Activated CD8-positive, alpha-beta T cell treated with anti-CD3 and anti-CD28 coated beads for 36 hours (primary cell): Measurements from ENCODE around the gene MFSD6. TPM values are rescaled to one million over a fixed set of nuclear protein-coding genes. Genes with fewer than 3 reads are reported as not detected.
A peak's percentile ranks its signal among the peaks of the same experiment; 100 is the strongest.
"Not testable (repeated sequence)": the region's sequence is repeated elsewhere in the genome, so short reads cannot be mapped to it uniquely, and the experiment has no call there.

Experiments used
- ATAC-seq: fragments of 200-7000 bp; cut with Tn5 transposase; one replicate; pipeline ENCODE4 v1.10.0; 2021; ENCODE audit warnings: mild to moderate bottlenecking, moderate library complexity
- CTCF ChIA-PET: fragments of 350-600 bp; sonication (Branson Sonifier 250); formaldehyde crosslinking; loops from one replicate; lab custom pipeline; 2021; ENCODE audit warnings: antibody characterized with exemption; lab: Charles Lee
- POLR2A ChIA-PET: fragments of 350-600 bp; sonication (Branson Sonifier 250); formaldehyde crosslinking; loops from one replicate; lab custom pipeline; 2021; ENCODE audit warnings: antibody characterized with exemption; lab: Charles Lee
- DNase-seq: peaks from one replicate; pipeline ENCODE4 v3.0.0-alpha.2; 2020
- H3K27ac Mint-ChIP-seq: one replicate; pipeline ENCODE4 v1.8.0; 2021; ENCODE audit warnings: mild to moderate bottlenecking, mixed read lengths
- H3K27me3 Mint-ChIP-seq: one replicate; pipeline ENCODE4 v1.8.0; 2021; ENCODE audit warnings: mixed read lengths
- H3K36me3 Mint-ChIP-seq: one replicate; pipeline ENCODE4 v1.8.0; 2021; ENCODE audit warnings: low read depth, mixed read lengths
- H3K4me1 Mint-ChIP-seq: one replicate; pipeline ENCODE4 v1.8.0; 2021; ENCODE audit warnings: low read depth, mixed read lengths
- H3K4me3 Mint-ChIP-seq: one replicate; pipeline ENCODE4 v1.8.0; 2021; ENCODE audit warnings: mild to moderate bottlenecking, moderate library complexity, mixed read lengths
- H3K9me3 Mint-ChIP-seq: one replicate; pipeline ENCODE4 v1.8.0; 2021; ENCODE audit warnings: mixed read lengths
- CTCF ChIP-seq: fragments of 200-600 bp; IDR thresholded peaks from one replicate; pipeline ENCODE4 v1.8.0; 2022; ENCODE audit warnings: antibody characterized with exemption, mild to moderate bottlenecking
- intact Hi-C: fragments of 100-400 bp; cut with micrococcal nuclease; formaldehyde crosslinking; loops from one replicate; pipeline ENCODE4 v1.10.0; 2022
- total RNA-seq, 2 experiments: library from RNA; stranded (reverse); gene quantifications; one replicate each; pipeline ENCODE4 v1.2.3, GENCODE V29; 2021

Gene MFSD6
- total RNA-seq, 2 experiments from 2014 or later, result 31.5 to 32.8 TPM

DNA sequence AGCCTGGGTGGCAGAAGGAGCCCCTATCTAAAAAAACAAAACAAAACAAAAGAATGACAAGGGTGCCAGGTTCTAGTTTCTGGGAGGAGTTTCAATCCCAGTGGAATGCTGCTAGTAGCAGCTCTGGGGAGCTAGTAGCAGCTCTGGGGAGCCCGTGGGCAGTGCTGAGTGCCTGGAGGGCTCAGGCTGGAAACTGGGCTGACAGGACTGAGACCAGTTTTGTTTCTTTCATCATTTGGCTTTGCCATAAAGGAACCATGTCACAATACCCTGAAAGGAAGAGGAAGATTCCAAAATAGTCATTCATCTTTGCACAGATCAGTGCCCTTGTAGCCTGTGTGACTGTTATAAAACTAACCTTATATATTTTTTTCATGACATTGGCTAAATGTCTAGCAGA lies 10.6 kb downstream of the MFSD6 start:
- no peaks in the 10 kb centered on the region for H3K9me3 Mint-ChIP-seq
- intact Hi-C loops, result loop anchor here (10.0 kb wide), 1 partner anchor 96 kb away; no protein-coding TSS in a partner anchor
- ChIA-PET POLR2A (interaction anchor here (0.9 to 1.8 kb wide), 2 partner anchors 8 to 742 kb away, joined by 4 to 7 read pairs; no protein-coding TSS in a partner anchor), CTCF (interaction anchor here (0.9 kb wide), 1 partner anchor 28 kb away, joined by 4 read pairs; no protein-coding TSS in a partner anchor)
- ATAC-seq (no peak), DNase-seq (no peak)
- H3K36me3 Mint-ChIP-seq, result peaks cover 22% of the 10 kb centered on the region
- TF ChIP-seq CTCF, result no peak
- no peak overlapping the region for H3K4me3 Mint-ChIP-seq
- peaks cover 67% of the 10 kb centered on the region for H3K4me1 Mint-ChIP-seq
- H3K27ac Mint-ChIP-seq, result no peak overlapping the region
- H3K27me3 Mint-ChIP-seq, result no peaks in the 10 kb centered on the region

- Mint-ChIP-seq H3K27ac (no peak overlapping the region), H3K9me3 (no peaks in the 10 kb centered on the region), H3K4me1 (peaks cover 73% of the 10 kb centered on the region), H3K36me3 (peaks cover 29% of the 10 kb centered on the region), H3K27me3 (no peaks in the 10 kb centered on the region), H3K4me3 (no peak overlapping the region)
- ATAC-seq, result no peak
- DNase-seq, result no peak
- intact Hi-C loops, result no loop called here
- ChIA-PET CTCF (no interaction called here), POLR2A (no interaction called here)
- TF ChIP-seq CTCF, result no peak
These were observed 12.6 kb downstream of the MFSD6 start for GRCh38 chr2:190420801-190421200.

- no peak for TF ChIP-seq CTCF
- ChIA-PET POLR2A (no interaction called here), CTCF (interaction anchor here (1.1 kb wide), 1 partner anchor 42 kb away, joined by 3 read pairs; no protein-coding TSS in a partner anchor)
- DNase-seq, result no peak
- intact Hi-C loops, result no loop called here
- peaks cover 37% of the 10 kb centered on the region for H3K36me3 Mint-ChIP-seq
- H3K4me3 Mint-ChIP-seq, result no peak overlapping the region
- H3K27ac Mint-ChIP-seq, result peak overlapping the region; percentile 46
- no peaks in the 10 kb centered on the region for H3K9me3 Mint-ChIP-seq
- peaks cover 61% of the 10 kb centered on the region for H3K4me1 Mint-ChIP-seq
- ATAC-seq, result no peak
- H3K27me3 Mint-ChIP-seq, result no peaks in the 10 kb centered on the region
These were observed 17.2 kb downstream of the MFSD6 start for GRCh38 chr2:190425221-190425866.

GRCh38 chr2:190425883-190426658 lies 17.9 kb downstream of the MFSD6 start:
- Mint-ChIP-seq H3K27me3 (no peaks in the 10 kb centered on the region), H3K4me3 (peak overlapping the region; percentile 4), H3K36me3 (peaks cover 35% of the 10 kb centered on the region), H3K4me1 (peaks cover 54% of the 10 kb centered on the region), H3K27ac (peak overlapping the region; percentile 46), H3K9me3 (no peaks in the 10 kb centered on the region)
- ChIA-PET POLR2A (interaction anchor here (0.9 kb wide), 1 partner anchor 18 kb away, joined by 3 read pairs; the partner anchor contains the start of gene MFSD6), CTCF (interaction anchor here (2.3 kb wide), 1 partner anchor 21 kb away, joined by 5 read pairs; no protein-coding TSS in a partner anchor)
- no peak for TF ChIP-seq CTCF
- intact Hi-C loops, result no loop called here
- DNase-seq (no peak), ATAC-seq (no peak)

DNA sequence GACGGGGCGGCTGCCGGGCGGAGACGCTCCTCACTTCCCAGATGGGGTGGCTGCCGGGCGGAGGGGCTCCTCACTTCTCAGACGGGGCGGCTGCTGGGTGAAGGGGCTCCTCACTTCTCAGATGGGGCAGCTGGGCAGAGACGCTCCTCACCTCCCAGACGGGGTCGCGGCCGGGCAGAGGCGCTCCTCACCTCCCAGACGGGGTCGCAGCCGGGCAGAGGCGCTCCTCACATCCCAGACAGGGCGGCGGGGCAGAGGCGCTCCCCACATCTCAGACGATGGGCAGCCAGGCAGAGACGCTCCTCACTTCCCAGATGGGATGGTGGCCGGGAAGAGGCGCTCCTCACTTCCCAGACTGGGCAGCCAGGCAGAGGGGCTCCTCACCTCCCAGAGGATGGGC lies 22.7 kb downstream of the MFSD6 start:
- intact Hi-C loops, ATAC-seq, H3K27me3 Mint-ChIP-seq, CTCF ChIA-PET, DNase-seq, POLR2A ChIA-PET, H3K4me3 Mint-ChIP-seq, H3K9me3 Mint-ChIP-seq, H3K27ac Mint-ChIP-seq: not testable (repeated sequence)
- H3K36me3 Mint-ChIP-seq, result peaks cover 49% of the 10 kb centered on the region
- H3K4me1 Mint-ChIP-seq, result peaks cover 67% of the 10 kb centered on the region
